Astrocyte (in vitro differentiated cells and primary cell): ENCODE measurements around the gene PLAC1.

Source experiments
- EZH2 ChIP-seq: IDR thresholded peaks from 2 replicates; pipeline ENCODE4 v1.6.1; 2012; ENCODE audit warnings: mild to moderate bottlenecking, low read length, inconsistent platforms; ENCODE audit not compliant: insufficient read depth
- TF ChIP-seq, protein P1 (sequence below): IDR thresholded peaks from 2 replicates; pipeline ENCODE4 v1.5.1; 2011; ENCODE audit warnings: low read depth, mild to moderate bottlenecking, inconsistent platforms, low read length, moderate library complexity; ENCODE audit not compliant: insufficient read depth

DNA sequence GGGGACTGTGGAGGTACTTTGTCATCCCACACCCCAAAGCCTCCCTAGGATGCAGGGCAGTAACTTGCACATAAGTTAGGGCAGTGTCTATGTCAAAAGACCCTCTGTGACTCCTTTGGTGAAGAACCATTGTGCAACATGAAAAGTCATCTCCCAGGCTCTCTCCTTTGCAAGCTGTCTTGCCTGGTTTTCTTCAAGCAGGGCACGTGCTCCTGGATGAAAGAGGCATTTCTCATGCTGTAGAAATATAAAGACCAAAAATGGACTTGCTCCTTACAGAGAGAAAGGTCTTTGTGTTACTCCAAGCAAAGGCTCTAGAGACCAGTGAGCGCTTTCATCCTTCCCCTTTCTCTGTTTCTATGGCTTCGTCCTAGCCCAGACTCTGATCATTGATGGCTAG is 44.9 kb downstream of the PLAC1 start:
- TF ChIP-seq EZH2: no peak
- TF ChIP-seq, protein P1, sequence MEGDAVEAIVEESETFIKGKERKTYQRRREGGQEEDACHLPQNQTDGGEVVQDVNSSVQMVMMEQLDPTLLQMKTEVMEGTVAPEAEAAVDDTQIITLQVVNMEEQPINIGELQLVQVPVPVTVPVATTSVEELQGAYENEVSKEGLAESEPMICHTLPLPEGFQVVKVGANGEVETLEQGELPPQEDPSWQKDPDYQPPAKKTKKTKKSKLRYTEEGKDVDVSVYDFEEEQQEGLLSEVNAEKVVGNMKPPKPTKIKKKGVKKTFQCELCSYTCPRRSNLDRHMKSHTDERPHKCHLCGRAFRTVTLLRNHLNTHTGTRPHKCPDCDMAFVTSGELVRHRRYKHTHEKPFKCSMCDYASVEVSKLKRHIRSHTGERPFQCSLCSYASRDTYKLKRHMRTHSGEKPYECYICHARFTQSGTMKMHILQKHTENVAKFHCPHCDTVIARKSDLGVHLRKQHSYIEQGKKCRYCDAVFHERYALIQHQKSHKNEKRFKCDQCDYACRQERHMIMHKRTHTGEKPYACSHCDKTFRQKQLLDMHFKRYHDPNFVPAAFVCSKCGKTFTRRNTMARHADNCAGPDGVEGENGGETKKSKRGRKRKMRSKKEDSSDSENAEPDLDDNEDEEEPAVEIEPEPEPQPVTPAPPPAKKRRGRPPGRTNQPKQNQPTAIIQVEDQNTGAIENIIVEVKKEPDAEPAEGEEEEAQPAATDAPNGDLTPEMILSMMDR: no peak
